Measurements from ENCODE around the gene MYL12A.
A peak's percentile ranks its signal among the peaks of the same experiment; 100 is the strongest.

The MYL12A gene

DNA sequence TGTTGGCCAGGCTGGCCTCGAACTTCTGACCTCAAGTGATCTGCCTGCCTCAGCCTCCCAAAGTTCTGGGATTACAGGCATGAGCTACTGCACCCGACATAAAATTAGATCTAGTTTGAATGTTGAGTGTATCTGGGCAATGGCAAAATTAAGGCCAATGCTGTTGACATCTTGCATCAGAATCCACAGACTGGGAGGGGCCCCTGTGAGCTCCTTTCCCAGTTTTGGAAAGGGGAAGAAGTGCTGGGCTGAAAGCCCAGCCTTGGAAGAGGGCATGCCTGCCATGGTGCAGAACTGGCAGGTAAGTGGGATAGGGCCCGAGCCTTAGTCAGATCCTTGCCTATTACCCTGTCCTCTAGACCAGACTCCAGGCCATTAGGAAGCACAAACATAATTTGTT lies 23.4 kb upstream of the MYL12A start:
- no peak for DNase-seq (ENCODE audit: low read depth in 2 of 3, low spot score in 2 of 3)

GRCh38 chr18:3225588-3225987 lies 22.0 kb upstream of the MYL12A start:
- no peak for DNase-seq (ENCODE audit: low read depth in 2 of 3, low spot score in 2 of 3)

GRCh38 chr18:3226048-3226447 lies 21.6 kb upstream of the MYL12A start:
- no peak for DNase-seq (ENCODE audit: low read depth in 2 of 3, low spot score in 2 of 3)

- no peak for DNase-seq (ENCODE audit: low read depth in 2 of 3, low spot score in 2 of 3)
Observed at GRCh38 chr18:3230401-3231334, 16.9 kb upstream of the MYL12A start.

- no peak for DNase-seq (ENCODE audit: low read depth in 2 of 3, low spot score in 2 of 3)
Observed at GRCh38 chr18:3233004-3233403, 14.6 kb upstream of the MYL12A start.

GRCh38 chr18:3233433-3234168 lies 14.0 kb upstream of the MYL12A start:
- DNase-seq (ENCODE audit: low read depth in 2 of 3, low spot score in 2 of 3): no peak

DNA sequence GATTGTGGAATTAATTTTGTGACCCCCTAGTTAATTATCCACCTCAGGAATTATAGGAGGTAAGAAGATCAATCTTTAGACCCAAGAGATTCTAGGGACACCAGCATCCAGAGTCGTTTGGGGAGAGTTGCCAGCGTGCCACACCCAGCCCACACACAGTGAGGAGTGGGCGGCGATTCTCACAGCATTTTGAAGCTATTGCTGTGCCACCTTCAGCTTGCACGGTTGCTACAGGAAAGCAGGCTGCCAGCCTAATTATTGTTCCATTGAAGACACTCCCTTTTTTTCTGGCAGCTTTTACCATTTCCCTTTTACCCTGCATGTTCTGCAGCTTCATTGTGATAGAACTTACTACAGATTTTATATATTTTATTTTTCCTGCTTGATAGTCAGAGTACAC lies 13.1 kb upstream of the MYL12A start:
- no peak for DNase-seq (ENCODE audit: low read depth in 2 of 3, low spot score in 2 of 3)

DNA sequence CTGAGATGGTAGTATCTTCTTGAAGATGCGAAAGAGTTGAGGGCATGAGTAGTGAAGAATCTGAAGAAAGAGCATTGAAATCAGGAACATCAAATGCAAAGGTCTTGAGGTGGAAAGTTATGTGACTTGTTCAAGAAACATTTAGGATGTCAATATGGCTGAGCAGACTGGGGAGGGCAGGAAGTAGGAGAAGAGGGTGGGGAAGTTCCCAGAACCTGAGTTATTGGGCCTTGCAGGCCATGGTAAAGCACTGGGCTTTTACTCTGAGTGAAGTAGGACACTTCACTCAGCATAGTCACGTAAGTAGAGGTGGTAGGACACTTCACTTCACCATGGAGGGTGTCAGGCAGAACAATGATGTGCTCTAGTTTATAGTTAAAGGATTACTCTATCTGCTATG lies 11.8 kb upstream of the MYL12A start:
- no peak for DNase-seq (ENCODE audit: low read depth in 2 of 3, low spot score in 2 of 3)

DNA sequence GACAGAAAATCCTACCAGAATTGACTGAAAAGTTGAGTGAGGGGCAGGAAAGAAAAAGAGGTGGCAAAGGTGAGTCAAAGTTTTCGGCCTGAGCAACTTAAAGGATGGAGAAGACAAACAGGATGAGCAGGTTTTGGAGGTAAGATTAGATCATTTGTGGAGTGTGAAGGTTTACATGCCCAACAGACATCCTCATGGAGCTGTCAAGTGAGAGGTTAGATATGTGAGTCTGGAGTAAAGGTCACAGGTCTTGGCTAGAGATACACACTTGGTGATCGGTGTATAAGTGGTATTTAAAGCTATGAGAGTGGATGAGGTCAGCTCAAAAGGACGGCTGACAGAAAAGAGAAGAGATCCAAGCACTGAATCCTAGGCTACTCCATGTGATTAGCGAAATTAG lies 11.1 kb upstream of the MYL12A start:
- DNase-seq (ENCODE audit: low read depth in 2 of 3, low spot score in 2 of 3): no peak

DNA sequence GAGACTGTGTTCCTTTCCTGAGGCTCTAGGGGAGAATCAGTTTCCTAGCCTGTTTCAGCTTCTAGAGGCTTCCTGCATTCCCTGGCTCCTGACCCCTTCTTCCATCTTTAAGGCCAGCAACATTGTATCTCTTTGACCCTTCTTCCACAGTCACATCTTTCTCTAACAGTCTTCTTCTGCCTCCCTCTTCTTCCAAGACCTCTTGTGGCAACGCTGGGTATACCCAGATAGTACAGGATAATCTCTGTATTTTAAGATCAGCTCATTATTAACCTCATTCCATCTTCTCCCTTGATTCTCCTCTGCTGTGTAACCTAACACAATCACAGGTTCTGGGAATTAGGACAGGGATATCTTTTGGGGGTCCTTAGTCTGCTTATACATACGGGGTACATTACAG lies 8.9 kb upstream of the MYL12A start:
- no peak for DNase-seq (ENCODE audit: low read depth in 2 of 3, low spot score in 2 of 3)

DNA sequence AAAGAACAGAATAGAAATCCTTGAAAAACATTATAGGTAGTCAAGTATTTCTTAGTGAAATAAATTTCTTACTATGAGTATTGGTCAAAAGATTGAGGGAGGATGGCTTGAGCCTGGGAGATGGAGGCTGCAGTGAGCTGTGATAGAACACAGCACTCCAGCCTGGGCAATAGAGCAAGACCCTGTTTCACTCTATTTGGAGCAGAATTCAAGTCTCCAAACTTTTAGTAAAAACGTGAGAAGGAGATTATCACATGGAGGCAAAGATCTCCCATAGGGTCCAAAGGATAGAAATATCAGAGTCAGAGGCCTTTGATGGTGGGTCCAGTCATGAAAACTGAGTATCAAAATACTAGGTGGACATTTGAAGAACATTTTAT lies 2.4 kb upstream of the MYL12A start:
- DNase-seq (ENCODE audit: low read depth in 2 of 3, low spot score in 2 of 3): no peak

DNA sequence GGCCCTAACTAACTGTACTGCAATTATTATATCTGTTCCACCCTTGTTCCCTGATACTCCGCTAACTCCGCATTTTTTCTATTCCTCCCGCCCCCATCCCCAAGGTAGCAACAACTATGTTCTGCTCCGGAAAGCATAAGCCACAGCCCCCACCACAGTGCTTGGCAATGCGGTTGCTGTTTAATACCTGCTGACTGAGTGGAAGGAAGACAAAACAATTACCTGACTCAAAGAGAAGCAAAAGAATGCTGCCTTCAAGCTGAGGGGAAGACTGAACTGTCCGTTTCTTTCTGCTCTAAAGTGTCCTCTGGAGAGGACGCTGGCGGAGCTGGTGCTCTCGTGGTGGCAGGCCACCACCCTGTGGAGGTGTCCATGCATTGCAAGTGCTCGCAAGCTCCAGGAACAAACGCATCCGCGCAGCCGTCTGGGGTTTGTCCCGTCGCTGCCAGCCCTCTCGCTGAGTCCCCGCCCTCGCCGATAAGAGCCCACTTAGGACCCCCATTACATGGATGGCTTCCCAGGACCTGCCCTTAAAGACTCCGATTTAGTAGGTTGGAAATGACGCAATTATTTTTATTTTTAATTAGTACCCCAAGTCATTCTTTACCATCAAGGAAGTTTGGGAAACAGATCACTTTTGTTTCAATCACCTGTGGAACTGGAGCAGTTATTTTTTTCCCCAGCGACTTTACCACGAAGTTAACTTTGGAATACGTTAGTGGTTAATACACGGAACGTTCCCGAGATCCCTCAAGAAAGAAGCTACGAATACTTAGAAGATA lies 1.6 kb upstream of the MYL12A start:
- peak; percentile 49 to 63 (median 59) for DNase-seq (ENCODE audit: low read depth in 2 of 3, low spot score in 2 of 3)

DNA sequence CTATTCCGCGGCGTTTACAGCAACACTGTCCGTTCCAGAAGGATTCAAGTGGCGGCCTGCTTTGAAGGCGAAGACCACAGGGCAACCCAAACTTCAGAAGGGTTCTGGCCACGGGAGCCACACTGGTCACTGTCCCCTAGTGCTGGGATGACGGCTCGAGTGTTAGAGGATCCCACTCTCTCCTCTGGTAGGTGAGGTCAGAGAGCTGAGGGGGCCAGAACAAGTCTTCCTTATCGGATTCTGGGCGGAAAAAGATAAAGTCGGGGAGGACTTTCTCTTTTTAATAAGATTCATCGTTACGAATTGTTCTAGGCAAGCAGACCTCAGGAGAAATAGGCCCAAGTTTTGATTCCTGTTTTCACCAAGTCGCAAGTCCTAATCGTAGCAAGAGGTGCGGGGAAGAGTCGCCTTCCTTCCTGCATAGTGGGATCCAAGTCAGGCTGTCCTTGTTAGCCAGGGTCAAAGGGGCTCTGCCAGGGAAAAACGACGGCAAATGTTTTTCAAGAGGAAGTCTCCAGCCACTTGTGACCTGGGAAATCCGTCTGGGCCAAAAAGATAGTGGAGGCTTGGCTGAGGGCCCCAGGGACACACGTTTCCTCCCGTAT lies 864 bp upstream of the MYL12A start:
- DNase-seq (ENCODE audit: low read depth in 2 of 3, low spot score in 2 of 3): no peak

DNA sequence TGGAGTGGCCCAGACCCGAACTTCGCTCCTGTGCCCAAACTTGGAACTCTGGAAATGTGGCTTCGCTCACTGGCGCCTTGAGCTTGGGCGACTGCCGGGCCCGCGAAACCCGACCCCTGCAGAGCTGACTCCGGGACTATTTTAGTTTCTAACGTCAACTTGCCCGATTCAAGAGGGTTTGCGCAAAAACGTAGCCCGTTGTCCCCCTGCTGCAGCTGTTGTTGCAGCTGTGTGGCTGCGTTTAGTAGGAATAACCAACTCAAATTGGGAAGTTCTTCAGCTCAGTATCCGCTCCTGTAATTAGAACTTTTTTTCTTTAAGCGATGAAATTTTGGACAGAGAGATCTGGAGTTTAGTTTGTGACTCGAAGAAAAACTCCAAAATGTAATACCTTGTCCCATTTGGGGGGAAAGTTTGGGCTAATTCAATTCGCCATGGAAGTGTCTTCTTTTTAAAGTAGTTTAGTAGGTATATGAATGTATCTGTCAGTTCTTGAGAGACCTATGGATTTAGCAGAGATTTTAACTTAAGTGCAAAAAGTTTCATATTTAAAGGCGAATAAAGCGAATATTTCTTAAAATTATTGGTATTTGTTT lies 559 bp downstream of the MYL12A start:
- peak in 1 of 3 experiments; percentile 14 for DNase-seq (ENCODE audit: low read depth in 2 of 3, low spot score in 2 of 3)

- no peak for DNase-seq (ENCODE audit: low read depth in 2 of 3, low spot score in 2 of 3)
Observed at GRCh38 chr18:3248658-3249359, 1.2 kb downstream of the MYL12A start.

GRCh38 chr18:3250237-3251107 lies 2.9 kb downstream of the MYL12A start:
- DNase-seq (ENCODE audit: low read depth in 2 of 3, low spot score in 2 of 3): no peak

GRCh38 chr18:3251249-3251962 lies 3.8 kb downstream of the MYL12A start:
- DNase-seq (ENCODE audit: low read depth in 2 of 3, low spot score in 2 of 3): no peak

DNA sequence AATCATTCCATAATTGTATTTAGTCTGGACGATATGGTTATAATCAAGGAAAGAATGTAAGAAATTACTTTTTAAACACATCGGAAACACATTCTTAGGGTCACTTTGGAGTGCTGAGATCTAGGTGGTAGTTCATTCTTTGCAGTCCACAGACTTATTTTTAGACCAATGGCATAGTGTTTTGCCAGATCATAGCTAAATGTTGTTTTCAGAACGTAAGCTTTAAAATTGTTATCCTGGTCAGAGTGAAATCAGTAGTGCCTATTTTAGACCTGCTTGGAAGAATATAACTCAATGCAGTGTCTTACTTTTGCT lies 4.3 kb downstream of the MYL12A start:
- no peak for DNase-seq (ENCODE audit: low read depth in 2 of 3, low spot score in 2 of 3)

DNA sequence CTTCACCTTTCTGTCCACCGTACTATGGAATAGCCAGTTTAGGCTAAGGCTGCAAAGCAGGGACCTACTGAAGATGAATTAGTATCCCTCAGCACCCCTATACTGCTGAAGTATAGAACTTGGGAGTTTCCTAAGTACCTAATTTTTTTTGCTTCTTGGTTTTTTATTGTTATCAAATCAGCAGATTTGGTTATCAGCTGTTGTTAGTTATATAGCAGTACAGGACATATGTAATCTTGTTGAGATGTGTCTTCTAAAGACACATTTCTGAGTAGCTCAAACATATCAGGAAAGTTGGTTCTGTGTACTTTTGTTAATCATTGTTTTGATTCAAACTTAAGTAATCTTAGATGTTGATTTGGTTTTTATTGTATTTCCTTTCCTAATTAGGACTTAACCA lies 5.2 kb downstream of the MYL12A start:
- DNase-seq (ENCODE audit: low read depth in 2 of 3, low spot score in 2 of 3): no peak

Measured in activated CD8-positive, alpha-beta memory T cell treated with anti-CD3 and anti-CD28 coated beads for 48 hours (primary cell).